ENCODE results near the gene POLE4. TPM values are rescaled to one million over a fixed set of nuclear protein-coding genes. Genes with fewer than 3 reads are reported as not detected.

Gene POLE4
- total RNA-seq, 3 donors from 2014 or later = 31.9 to 46.5 (median 37.1) TPM

DNA sequence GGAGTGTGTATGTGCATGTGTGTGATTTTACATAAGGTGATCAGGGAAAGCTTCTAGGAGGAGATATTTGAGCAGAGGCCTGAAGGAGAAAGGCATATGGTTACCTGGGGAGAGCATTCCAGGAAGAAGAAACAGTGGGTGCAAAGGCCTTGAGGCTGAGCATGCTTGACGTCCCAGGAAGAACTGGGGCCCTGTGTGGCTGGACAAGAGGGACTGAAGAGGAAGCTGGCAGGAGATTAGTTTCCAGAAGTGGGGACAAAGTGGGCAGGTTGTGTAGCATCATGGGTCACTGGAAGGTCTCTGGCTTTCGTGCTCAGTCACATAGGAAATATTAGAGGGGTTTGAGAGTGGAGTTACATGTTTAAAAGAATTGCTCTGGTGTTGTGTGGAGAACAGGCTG lies 42.0 kb upstream of the POLE4 start:
- Histone ChIP-seq H3K4me1 (no peaks in the 10 kb centered on the region), H3K27ac (no peak overlapping the region), H3K4me3 (no peak overlapping the region), H3K36me3 (no peaks in the 10 kb centered on the region), H3K9me3 (no peaks in the 10 kb centered on the region), H3K27me3 (peaks cover 0 to 4% of the 10 kb centered on the region in 2 donors)
- DNase-seq (ENCODE audit: low spot score in 2 of 2) = no peak
- TF ChIP-seq POLR2AphosphoS5 (IDR thresholded peaks at IDR 0.05) (no peak), POLR2A (IDR thresholded peaks at IDR 0.05) (no peak)
- TF ChIP-seq, protein P1, sequence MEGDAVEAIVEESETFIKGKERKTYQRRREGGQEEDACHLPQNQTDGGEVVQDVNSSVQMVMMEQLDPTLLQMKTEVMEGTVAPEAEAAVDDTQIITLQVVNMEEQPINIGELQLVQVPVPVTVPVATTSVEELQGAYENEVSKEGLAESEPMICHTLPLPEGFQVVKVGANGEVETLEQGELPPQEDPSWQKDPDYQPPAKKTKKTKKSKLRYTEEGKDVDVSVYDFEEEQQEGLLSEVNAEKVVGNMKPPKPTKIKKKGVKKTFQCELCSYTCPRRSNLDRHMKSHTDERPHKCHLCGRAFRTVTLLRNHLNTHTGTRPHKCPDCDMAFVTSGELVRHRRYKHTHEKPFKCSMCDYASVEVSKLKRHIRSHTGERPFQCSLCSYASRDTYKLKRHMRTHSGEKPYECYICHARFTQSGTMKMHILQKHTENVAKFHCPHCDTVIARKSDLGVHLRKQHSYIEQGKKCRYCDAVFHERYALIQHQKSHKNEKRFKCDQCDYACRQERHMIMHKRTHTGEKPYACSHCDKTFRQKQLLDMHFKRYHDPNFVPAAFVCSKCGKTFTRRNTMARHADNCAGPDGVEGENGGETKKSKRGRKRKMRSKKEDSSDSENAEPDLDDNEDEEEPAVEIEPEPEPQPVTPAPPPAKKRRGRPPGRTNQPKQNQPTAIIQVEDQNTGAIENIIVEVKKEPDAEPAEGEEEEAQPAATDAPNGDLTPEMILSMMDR (IDR thresholded peaks at IDR 0.05) = no peak
- intact Hi-C loops (cut with DNase I; ENCODE audit: low total_unique reads) = no loop called here

DNA sequence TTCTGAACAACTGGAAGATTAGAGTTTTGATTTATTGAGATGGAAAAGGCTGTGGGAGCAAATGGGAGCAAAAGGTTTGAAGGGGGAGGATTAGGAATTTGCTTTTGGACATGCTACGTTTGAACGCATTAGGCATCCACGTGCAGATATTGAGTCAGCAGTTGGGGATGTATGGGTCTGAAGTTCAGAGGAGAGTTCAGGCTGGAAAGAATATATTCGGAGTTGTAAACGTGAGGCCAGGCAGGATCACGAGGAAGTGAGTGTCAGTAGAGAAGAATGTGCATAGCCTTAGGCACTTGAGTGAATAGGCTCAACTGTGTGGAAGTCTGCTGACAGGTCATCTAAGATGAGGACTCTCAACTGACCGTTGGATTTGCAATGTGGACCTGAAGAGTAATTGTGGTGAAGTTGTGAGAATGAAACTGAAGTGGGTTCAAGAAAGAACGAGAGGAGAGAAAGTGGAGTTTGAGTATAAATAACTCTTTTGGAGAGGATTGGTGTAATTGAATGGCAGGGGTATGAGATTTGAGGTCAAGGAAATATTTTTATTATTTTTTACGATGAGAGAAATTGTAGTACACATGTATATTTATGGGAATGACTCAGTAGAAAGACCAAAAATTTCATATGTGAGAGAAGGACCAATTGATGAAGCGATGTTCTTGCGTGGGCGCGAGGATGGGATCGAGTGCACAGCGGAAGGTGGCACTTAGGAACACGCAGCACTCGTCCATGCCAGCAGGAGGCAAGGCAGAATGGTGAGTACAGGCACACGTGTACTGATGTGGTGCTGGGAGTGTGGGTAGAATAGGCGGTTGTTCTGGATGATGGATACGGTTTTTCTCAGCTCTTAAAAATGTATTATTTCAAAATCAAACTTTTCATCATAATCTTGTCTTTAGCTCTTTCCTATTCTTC lies 40.5 kb upstream of the POLE4 start:
- no peak for DNase-seq (ENCODE audit: low spot score in 2 of 2)
- Histone ChIP-seq H3K4me3 (no peak overlapping the region), H3K36me3 (no peaks in the 10 kb centered on the region), H3K4me1 (no peaks in the 10 kb centered on the region), H3K27ac (no peak overlapping the region), H3K27me3 (no peaks in the 10 kb centered on the region), H3K9me3 (no peaks in the 10 kb centered on the region)
- TF ChIP-seq POLR2AphosphoS5 (IDR thresholded peaks at IDR 0.05) (no peak), POLR2A (IDR thresholded peaks at IDR 0.05) (no peak)
- TF ChIP-seq, protein P1 (IDR thresholded peaks at IDR 0.05) = no peak
- intact Hi-C loops (cut with DNase I; ENCODE audit: low total_unique reads) = no loop called here

DNA sequence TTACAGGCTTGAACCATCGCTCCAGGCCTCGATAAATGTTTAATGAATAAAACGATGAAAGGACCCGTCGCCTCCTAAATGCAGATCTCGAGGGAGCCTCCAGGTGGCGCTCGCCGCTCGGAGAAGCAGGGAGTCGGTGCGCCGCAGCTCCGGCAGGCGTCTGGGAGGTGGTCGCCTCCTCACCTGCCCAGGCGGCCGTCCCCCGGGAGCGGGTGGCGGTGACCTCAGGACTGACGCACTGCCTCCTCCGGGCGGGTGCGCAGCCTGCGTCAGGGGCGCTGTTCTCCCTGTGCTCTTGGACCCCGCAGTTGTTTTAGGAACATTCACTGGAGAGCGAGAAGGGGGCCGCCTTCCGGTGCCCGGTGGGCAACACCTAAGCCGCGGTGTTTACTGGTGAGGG lies 38.6 kb upstream of the POLE4 start:
- Histone ChIP-seq H3K9me3 (no peaks in the 10 kb centered on the region), H3K36me3 (no peaks in the 10 kb centered on the region), H3K4me3 (peak overlapping the region in 2 of 3 donors; percentile 30 to 57), H3K27me3 (no peaks in the 10 kb centered on the region), H3K4me1 (no peaks in the 10 kb centered on the region), H3K27ac (no peak overlapping the region)
- intact Hi-C loops (cut with DNase I; ENCODE audit: low total_unique reads) = no loop called here
- no peak for TF ChIP-seq POLR2AphosphoS5 (IDR thresholded peaks at IDR 0.05)
- TF ChIP-seq, protein P1 (IDR thresholded peaks at IDR 0.05) = peak; percentile 50 to 78 (median 75)
- peak in 1 of 2 donors; percentile 66 for DNase-seq (ENCODE audit: low spot score in 2 of 2)

DNA sequence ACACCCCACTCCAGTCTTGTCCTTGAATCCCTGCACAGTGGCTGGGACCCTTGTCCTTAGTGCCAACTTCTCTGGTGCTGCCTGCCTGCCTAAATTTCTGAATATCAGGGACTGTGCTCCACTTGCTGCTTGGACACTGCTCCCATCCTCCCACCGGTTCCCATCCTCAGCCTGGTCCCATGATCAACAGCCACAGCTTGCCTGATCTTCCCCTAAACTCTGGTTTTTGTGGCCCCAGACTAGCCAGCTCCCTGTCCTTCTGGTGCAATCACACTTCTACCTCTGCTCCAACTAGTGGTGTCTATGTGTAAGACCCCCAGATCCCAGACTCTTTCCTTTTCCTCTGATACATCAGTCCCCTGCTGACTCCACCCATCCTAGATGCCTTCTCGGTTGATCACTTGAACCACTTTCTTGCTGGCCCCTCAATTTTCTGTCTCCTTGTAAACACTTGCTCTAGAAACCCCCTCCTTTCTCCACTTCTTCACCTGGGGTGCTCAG lies 37.2 kb upstream of the POLE4 start:
- Histone ChIP-seq H3K4me3 (no peak overlapping the region), H3K4me1 (no peaks in the 10 kb centered on the region), H3K9me3 (no peaks in the 10 kb centered on the region), H3K36me3 (no peaks in the 10 kb centered on the region), H3K27ac (no peak overlapping the region), H3K27me3 (no peaks in the 10 kb centered on the region)
- TF ChIP-seq, protein P1 (IDR thresholded peaks at IDR 0.05) = no peak
- TF ChIP-seq POLR2A (IDR thresholded peaks at IDR 0.05) (no peak), POLR2AphosphoS5 (IDR thresholded peaks at IDR 0.05) (no peak)
- intact Hi-C loops (cut with DNase I; ENCODE audit: low total_unique reads) = no loop called here
- no peak for DNase-seq (ENCODE audit: low spot score in 2 of 2)

DNA sequence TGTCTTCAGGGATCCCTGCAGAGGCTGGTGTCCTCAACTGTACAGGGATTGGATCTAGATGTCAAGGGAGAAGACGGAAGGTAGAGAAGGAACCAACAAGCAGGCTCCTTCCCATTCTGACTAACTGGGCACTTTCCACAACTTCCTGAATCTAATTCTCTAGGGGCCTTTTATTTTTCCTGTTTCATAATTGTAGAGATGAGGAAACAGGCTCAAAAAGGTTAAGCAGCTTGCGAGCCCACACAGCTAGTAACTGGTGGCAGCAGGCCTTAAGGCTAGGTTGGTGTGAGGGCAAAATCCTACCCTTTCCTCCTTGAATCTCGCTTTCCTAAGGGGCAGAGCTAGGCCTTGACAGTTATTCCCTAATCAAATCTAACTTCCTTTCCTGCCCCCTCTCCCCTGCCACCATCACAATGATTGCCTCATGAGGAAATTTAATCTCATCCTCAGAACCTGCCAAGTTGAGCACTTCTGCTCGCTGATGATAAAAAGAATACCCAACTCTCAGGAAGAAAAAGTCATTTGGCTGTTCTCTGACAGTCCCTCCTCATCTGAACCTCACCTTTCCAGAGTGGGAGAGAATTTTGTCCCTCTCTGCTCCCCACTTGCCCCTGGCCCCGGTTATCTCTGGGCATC lies 35.7 kb upstream of the POLE4 start:
- Histone ChIP-seq H3K4me3 (no peak overlapping the region), H3K36me3 (no peaks in the 10 kb centered on the region), H3K27ac (no peak overlapping the region), H3K9me3 (no peaks in the 10 kb centered on the region), H3K4me1 (no peaks in the 10 kb centered on the region), H3K27me3 (no peaks in the 10 kb centered on the region)
- TF ChIP-seq, protein P1 (IDR thresholded peaks at IDR 0.05) = no peak
- TF ChIP-seq POLR2A (IDR thresholded peaks at IDR 0.05) (no peak), POLR2AphosphoS5 (IDR thresholded peaks at IDR 0.05) (no peak)
- DNase-seq (ENCODE audit: low spot score in 2 of 2) = no peak
- intact Hi-C loops (cut with DNase I; ENCODE audit: low total_unique reads) = no loop called here
